Ishikawa (cell line): ENCODE measurements around the gene C14orf180.

Source experiments
- CEBPB ChIP-seq: IDR thresholded peaks from 2 replicates; pipeline ENCODE4 v1.6.1; 2012
- CREB1 ChIP-seq: IDR thresholded peaks from 2 replicates; pipeline ENCODE4 v1.6.1; 2012; ENCODE audit warnings: low read depth
- EGR1 ChIP-seq: IDR thresholded peaks from 2 replicates; pipeline ENCODE4 v1.6.1; 2012
- EP300 ChIP-seq: IDR thresholded peaks from 2 replicates; pipeline ENCODE4 v1.6.1; 2012; ENCODE audit warnings: borderline replicate concordance
- FOXM1 ChIP-seq: IDR thresholded peaks from 2 replicates; pipeline ENCODE4 v1.6.1; 2012; ENCODE audit warnings: low read depth, borderline replicate concordance
- NFIC ChIP-seq: IDR thresholded peaks from 2 replicates; pipeline ENCODE4 v1.6.1; 2012
- RAD21 ChIP-seq: IDR thresholded peaks from 2 replicates; pipeline ENCODE4 v1.6.1; 2012; ENCODE audit warnings: low read depth
- REST ChIP-seq: IDR thresholded peaks from 2 replicates; pipeline ENCODE4 v1.6.1; 2012; ENCODE audit warnings: low read depth, mild to moderate bottlenecking
- TAF1 ChIP-seq: IDR thresholded peaks from 2 replicates; pipeline ENCODE4 v1.6.1; 2012; ENCODE audit warnings: low read depth, mild to moderate bottlenecking
- TCF12 ChIP-seq: IDR thresholded peaks from 2 replicates; pipeline ENCODE4 v1.6.1; 2012; ENCODE audit warnings: low read depth
- TEAD4 ChIP-seq: IDR thresholded peaks from 2 replicates; pipeline ENCODE4 v1.6.1; 2012
- YY1 ChIP-seq: IDR thresholded peaks from 2 replicates; pipeline ENCODE4 v1.6.1; 2012; ENCODE audit warnings: low read depth
- ZBTB7A ChIP-seq: IDR thresholded peaks from 2 replicates; pipeline ENCODE4 v1.6.1; 2012; ENCODE audit warnings: low read depth
- TF ChIP-seq, protein P1 (sequence below): IDR thresholded peaks from 2 replicates; pipeline ENCODE4 v1.6.1; 2012
- TF ChIP-seq, protein P2 (sequence below): IDR thresholded peaks from 2 replicates; pipeline ENCODE4 v1.6.1; 2012

Gene C14orf180

GRCh38 chr14:104568620-104569019 is 10.9 kb upstream of the C14orf180 start:
- no peak for TF ChIP-seq FOXM1
- TF ChIP-seq ZBTB7A: no peak
- no peak for TF ChIP-seq RAD21
- TF ChIP-seq YY1: no peak

- no peak for TF ChIP-seq ZBTB7A
- TF ChIP-seq REST: no peak
- TF ChIP-seq, protein P1, sequence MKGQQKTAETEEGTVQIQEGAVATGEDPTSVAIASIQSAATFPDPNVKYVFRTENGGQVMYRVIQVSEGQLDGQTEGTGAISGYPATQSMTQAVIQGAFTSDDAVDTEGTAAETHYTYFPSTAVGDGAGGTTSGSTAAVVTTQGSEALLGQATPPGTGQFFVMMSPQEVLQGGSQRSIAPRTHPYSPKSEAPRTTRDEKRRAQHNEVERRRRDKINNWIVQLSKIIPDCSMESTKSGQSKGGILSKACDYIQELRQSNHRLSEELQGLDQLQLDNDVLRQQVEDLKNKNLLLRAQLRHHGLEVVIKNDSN: no peak
- no peak for TF ChIP-seq EGR1
- no peak for TF ChIP-seq RAD21
- TF ChIP-seq TEAD4: no peak
- no peak for TF ChIP-seq CREB1
These were observed 10.1 kb upstream of the C14orf180 start for GRCh38 chr14:104569435-104569834.

DNA sequence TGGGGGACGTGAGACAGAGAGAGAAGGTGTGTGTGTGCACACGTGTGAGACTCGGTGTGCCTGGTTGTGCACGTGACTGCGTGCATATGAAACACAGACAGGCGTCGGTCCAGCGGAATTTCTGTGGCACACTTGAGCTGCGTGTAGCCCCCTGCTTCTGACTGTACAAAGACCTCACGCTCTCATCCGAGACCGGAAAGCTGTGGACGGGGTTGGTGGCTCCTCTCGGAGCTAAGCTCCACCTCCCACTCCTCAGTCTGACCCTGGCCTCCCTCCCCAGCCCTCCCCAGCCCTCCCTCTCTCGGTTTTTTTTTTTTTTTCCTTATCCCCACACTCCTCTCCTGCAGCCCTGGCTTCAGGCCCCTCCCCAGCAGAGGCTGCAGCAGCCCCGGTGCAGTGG is 8.3 kb upstream of the C14orf180 start:
- TF ChIP-seq TCF12 (no peak), REST (no peak), CEBPB (no peak), TEAD4 (no peak), NFIC (no peak), CREB1 (no peak), EP300 (no peak), RAD21 (no peak), ZBTB7A (no peak), EGR1 (no peak), FOXM1 (no peak), YY1 (no peak), TAF1 (no peak)
- TF ChIP-seq, protein P1: no peak
- TF ChIP-seq, protein P2, sequence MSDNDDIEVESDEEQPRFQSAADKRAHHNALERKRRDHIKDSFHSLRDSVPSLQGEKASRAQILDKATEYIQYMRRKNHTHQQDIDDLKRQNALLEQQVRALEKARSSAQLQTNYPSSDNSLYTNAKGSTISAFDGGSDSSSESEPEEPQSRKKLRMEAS: no peak

GRCh38 chr14:104572024-104572626 is 7.4 kb upstream of the C14orf180 start:
- TF ChIP-seq NFIC (no peak), FOXM1 (no peak), TEAD4 (no peak), ZBTB7A (no peak), YY1 (no peak), REST (no peak), CREB1 (no peak), TCF12 (no peak), EP300 (no peak), CEBPB (no peak), RAD21 (no peak), EGR1 (no peak), TAF1 (no peak)
- TF ChIP-seq, protein P2: no peak
- TF ChIP-seq, protein P1: no peak
